Vagina (tissue), 2 donors: ENCODE data around the gene EML6.

Experiments used
- CTCF ChIP-seq, 3 experiments: fragments of 450-650 bp in 2 of 3; fragments of 200-600 bp in 1 of 3; sonication (generic) in 1 of 3; IDR thresholded peaks; one replicate each; pipeline ENCODE4 v1.5.1; 2017 to 2019; ENCODE audit warnings: antibody characterized with exemption in 3 of 3, mild to moderate bottlenecking in 2 of 3, moderate library complexity in 2 of 3
- POLR2A ChIP-seq, 2 donors: fragments of 450-650 bp; IDR thresholded peaks; one replicate each; pipeline ENCODE4 v1.6.1; 2017; ENCODE audit warnings: antibody characterized with exemption in 2 of 2, mild to moderate bottlenecking in 2 of 2, moderate library complexity in 2 of 2

DNA sequence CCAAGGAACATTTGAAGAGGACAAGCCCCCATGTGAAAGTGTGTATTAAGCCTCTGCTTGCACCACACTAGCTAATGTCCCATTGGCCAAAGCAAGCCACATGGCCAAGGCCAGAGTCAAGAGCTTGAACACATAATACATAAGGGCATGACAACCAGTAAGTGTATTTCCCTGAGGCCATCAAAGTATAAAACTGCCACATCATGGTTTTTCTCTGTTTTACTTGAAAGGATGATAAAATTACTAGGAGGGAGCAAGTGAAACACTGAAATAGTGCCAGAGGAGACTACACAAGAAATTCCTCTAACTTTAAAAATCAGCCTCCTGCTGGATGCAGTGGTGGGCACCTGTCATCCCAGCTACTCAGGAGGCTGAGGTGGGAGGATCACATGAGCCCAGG is 30.9 kb upstream of the EML6 start:
- no peak for TF ChIP-seq CTCF (IDR thresholded peaks at IDR 0.05)
- no peak for TF ChIP-seq POLR2A (IDR thresholded peaks at IDR 0.05)
